ENCODE data around the gene L3MBTL3. TPM values are rescaled to one million over a fixed set of nuclear protein-coding genes. Genes with fewer than 3 reads are reported as not detected.

Gene L3MBTL3
- total RNA-seq, 1 experiment from 2014 or later = 3.1 TPM

- Histone ChIP-seq H3K4me3 (ENCODE audit: low read length) (no peak overlapping the region), H3K9me2 (replicated peaks; ENCODE audit: low read length) (no peaks in the 10 kb centered on the region), H4K20me1 (ENCODE audit: low read length) (no peaks in the 10 kb centered on the region), H2AFZ (ENCODE audit: low read length) (no peak overlapping the region), H3K9ac (ENCODE audit: low read length) (no peak overlapping the region), H3K79me2 (ENCODE audit: low read length) (no peaks in the 10 kb centered on the region), H3K4me1 (ENCODE audit: insufficient read depth, low read length) (no peaks in the 10 kb centered on the region), H3K4me2 (ENCODE audit: low read length) (no peak overlapping the region), H3K36me3 (ENCODE audit: low read depth, low read length) (no peaks in the 10 kb centered on the region), H3F3A (ENCODE audit: low read length, unreplicated experiment) (no peaks in the 10 kb centered on the region), H3K27me3 (ENCODE audit: low read length) (no peaks in the 10 kb centered on the region), H3K9me3 (ENCODE audit: low read length) (no peaks in the 10 kb centered on the region), H3K27ac (ENCODE audit: low read length) (no peak overlapping the region)
- no TSS peak for BruUV-seq (replicated peaks)
- ChIA-PET CTCF (no interaction called here), POLR2A (ENCODE audit: unreplicated experiment) (no interaction called here)
- TF ChIP-seq EZH2phosphoT487 (IDR thresholded peaks at IDR 0.05; ENCODE audit: borderline replicate concordance, low read length) (no peak), EZH2 (IDR thresholded peaks at IDR 0.05; ENCODE audit: low read length, unreplicated experiment) (no peak)
- TF ChIP-seq, protein P1, sequence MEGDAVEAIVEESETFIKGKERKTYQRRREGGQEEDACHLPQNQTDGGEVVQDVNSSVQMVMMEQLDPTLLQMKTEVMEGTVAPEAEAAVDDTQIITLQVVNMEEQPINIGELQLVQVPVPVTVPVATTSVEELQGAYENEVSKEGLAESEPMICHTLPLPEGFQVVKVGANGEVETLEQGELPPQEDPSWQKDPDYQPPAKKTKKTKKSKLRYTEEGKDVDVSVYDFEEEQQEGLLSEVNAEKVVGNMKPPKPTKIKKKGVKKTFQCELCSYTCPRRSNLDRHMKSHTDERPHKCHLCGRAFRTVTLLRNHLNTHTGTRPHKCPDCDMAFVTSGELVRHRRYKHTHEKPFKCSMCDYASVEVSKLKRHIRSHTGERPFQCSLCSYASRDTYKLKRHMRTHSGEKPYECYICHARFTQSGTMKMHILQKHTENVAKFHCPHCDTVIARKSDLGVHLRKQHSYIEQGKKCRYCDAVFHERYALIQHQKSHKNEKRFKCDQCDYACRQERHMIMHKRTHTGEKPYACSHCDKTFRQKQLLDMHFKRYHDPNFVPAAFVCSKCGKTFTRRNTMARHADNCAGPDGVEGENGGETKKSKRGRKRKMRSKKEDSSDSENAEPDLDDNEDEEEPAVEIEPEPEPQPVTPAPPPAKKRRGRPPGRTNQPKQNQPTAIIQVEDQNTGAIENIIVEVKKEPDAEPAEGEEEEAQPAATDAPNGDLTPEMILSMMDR (conservative IDR thresholded peaks at IDR 0.05; ENCODE audit: low read depth, low read length) = no peak
- no peak for ATAC-seq
- no peak for DNase-seq
- intact Hi-C loops (cut with micrococcal nuclease) = no loop called here
These were observed 80.7 kb downstream of the L3MBTL3 start for GRCh38 chr6:130099119-130099518.

DNA sequence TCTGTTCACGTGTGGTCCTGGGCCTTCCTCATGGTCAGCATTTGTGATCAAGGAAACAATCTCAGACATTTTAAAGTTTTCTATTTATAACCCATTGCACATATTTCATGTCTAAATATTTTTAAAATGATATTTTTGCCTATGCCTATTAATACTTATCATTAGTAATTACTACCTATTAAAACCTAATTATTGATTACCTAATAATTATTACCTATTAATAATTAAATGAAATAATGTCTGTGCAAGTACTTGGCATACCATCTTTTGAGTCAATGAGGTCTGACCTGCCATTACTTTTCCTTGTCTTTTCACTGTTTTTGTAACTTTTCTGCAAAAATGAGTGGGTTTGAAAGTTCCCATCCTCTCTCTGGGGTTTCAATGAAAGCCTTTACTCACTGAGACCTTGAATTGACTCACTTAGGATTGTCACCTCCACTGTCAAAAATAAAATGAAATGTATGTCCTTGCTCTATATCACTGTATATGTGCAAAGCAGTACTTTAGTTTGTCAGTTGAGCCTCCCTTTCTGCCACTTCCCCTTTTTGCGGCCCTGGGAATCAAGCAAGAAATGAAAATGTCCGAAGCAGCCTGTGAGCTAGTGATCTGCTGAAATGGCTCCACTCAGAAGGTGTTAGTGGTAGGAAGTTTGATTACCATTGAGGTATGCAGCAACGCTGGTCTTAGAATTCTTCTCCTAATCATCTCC, 87.8 kb downstream of the L3MBTL3 start:
- Histone ChIP-seq H3K9ac (ENCODE audit: low read length) (no peak overlapping the region), H3K9me2 (replicated peaks; ENCODE audit: low read length) (no peaks in the 10 kb centered on the region), H3K4me1 (ENCODE audit: insufficient read depth, low read length) (no peaks in the 10 kb centered on the region), H3K79me2 (ENCODE audit: low read length) (no peaks in the 10 kb centered on the region), H3K36me3 (ENCODE audit: low read depth, low read length) (no peaks in the 10 kb centered on the region), H3K27ac (ENCODE audit: low read length) (no peak overlapping the region), H3K4me2 (ENCODE audit: low read length) (no peak overlapping the region), H3K27me3 (ENCODE audit: low read length) (no peaks in the 10 kb centered on the region), H3K9me3 (ENCODE audit: low read length) (no peaks in the 10 kb centered on the region), H3F3A (ENCODE audit: low read length, unreplicated experiment) (no peaks in the 10 kb centered on the region), H2AFZ (ENCODE audit: low read length) (no peak overlapping the region), H4K20me1 (ENCODE audit: low read length) (no peaks in the 10 kb centered on the region), H3K4me3 (ENCODE audit: low read length) (no peak overlapping the region)
- no TSS peak for BruUV-seq (replicated peaks)
- CTCF ChIA-PET = no interaction called here
- TF ChIP-seq, protein P1 (conservative IDR thresholded peaks at IDR 0.05; ENCODE audit: low read depth, low read length) = no peak
- TF ChIP-seq EZH2phosphoT487 (IDR thresholded peaks at IDR 0.05; ENCODE audit: borderline replicate concordance, low read length) = no peak
- TF ChIP-seq EZH2 (IDR thresholded peaks at IDR 0.05; ENCODE audit: low read length, unreplicated experiment) = no peak
- DNase-seq = no peak
- POLR2A ChIA-PET (ENCODE audit: unreplicated experiment) = no interaction called here
- intact Hi-C loops (cut with micrococcal nuclease) = no loop called here
- no peak for ATAC-seq

- H3K4me1 ChIP-seq (ENCODE audit: insufficient read depth, low read length) = no peaks in the 10 kb centered on the region
- DNase-seq = no peak
- H3K9me3 ChIP-seq (ENCODE audit: low read length) = no peaks in the 10 kb centered on the region
- H4K20me1 ChIP-seq (ENCODE audit: low read length) = no peaks in the 10 kb centered on the region
- no peaks in the 10 kb centered on the region for H3F3A ChIP-seq (ENCODE audit: low read length, unreplicated experiment)
- ChIA-PET POLR2A (ENCODE audit: unreplicated experiment) (no interaction called here), CTCF (no interaction called here)
- H3K27me3 ChIP-seq (ENCODE audit: low read length) = no peaks in the 10 kb centered on the region
- no peak overlapping the region for H3K9ac ChIP-seq (ENCODE audit: low read length)
- no peaks in the 10 kb centered on the region for H3K9me2 ChIP-seq (replicated peaks; ENCODE audit: low read length)
- H3K4me3 ChIP-seq (ENCODE audit: low read length) = no peak overlapping the region
- intact Hi-C loops (cut with micrococcal nuclease) = no loop called here
- H3K4me2 ChIP-seq (ENCODE audit: low read length) = no peak overlapping the region
- BruUV-seq (replicated peaks) = no TSS peak
- ATAC-seq = no peak
- H3K79me2 ChIP-seq (ENCODE audit: low read length) = no peaks in the 10 kb centered on the region
- H3K27ac ChIP-seq (ENCODE audit: low read length) = no peak overlapping the region
- H2AFZ ChIP-seq (ENCODE audit: low read length) = no peak overlapping the region
- H3K36me3 ChIP-seq (ENCODE audit: low read depth, low read length) = no peaks in the 10 kb centered on the region
- TF ChIP-seq EZH2 (IDR thresholded peaks at IDR 0.05; ENCODE audit: low read length, unreplicated experiment) = no peak
- no peak for TF ChIP-seq EZH2phosphoT487 (IDR thresholded peaks at IDR 0.05; ENCODE audit: borderline replicate concordance, low read length)
- TF ChIP-seq, protein P1 (conservative IDR thresholded peaks at IDR 0.05; ENCODE audit: low read depth, low read length) = no peak
These were observed 89.3 kb downstream of the L3MBTL3 start for GRCh38 chr6:130107710-130108109.
